ENCODE results near the gene XG.
"Not testable (repeated sequence)": the region's sequence is repeated elsewhere in the genome, so short reads cannot be mapped to it uniquely, and the experiment has no call there.

GRCh38 chrX:2773166-2774055 lies 21.6 kb downstream of the XG start:
- not testable (repeated sequence) for TF ChIP-seq CTCF (IDR thresholded peaks at IDR 0.05; ENCODE audit: low read depth, low read length); EZH2phosphoT487 (IDR thresholded peaks at IDR 0.05; ENCODE audit: low read depth)

All from OCI-LY3 (cell line).